ENCODE measurements around the gene TMEM115.

TMEM115 gene

GRCh38 chr3:50374363-50375257 is 15.3 kb upstream of the TMEM115 start:
- TF ChIP-seq CTCF (IDR thresholded peaks at IDR 0.05; ENCODE audit: low read depth, low read length) (no peak), MYC (IDR thresholded peaks at IDR 0.05; ENCODE audit: low read depth, low read length) (no peak)
- H3K4me3 ChIP-seq (ENCODE audit: low read depth, low read length): no peak overlapping the region
- DNase-seq (ENCODE audit: low read depth): no peak

GRCh38 chr3:50373146-50374051 is 14.1 kb upstream of the TMEM115 start:
- no peak for DNase-seq (ENCODE audit: low read depth)
- H3K4me3 ChIP-seq (ENCODE audit: low read depth, low read length): no peak overlapping the region
- TF ChIP-seq CTCF (IDR thresholded peaks at IDR 0.05; ENCODE audit: low read depth, low read length) (no peak), MYC (IDR thresholded peaks at IDR 0.05; ENCODE audit: low read depth, low read length) (no peak), POLR2A (IDR thresholded peaks at IDR 0.05; ENCODE audit: extremely low read depth, insufficient read length) (no peak), MAX (IDR thresholded peaks at IDR 0.05; ENCODE audit: low read depth, low read length) (no peak)

- H3K4me3 ChIP-seq (ENCODE audit: low read depth, low read length): no peak overlapping the region
- TF ChIP-seq MAX (IDR thresholded peaks at IDR 0.05; ENCODE audit: low read depth, low read length) (no peak), CTCF (IDR thresholded peaks at IDR 0.05; ENCODE audit: low read depth, low read length) (no peak), POLR2A (IDR thresholded peaks at IDR 0.05; ENCODE audit: extremely low read depth, insufficient read length) (no peak), MYC (IDR thresholded peaks at IDR 0.05; ENCODE audit: low read depth, low read length) (no peak)
- no peak for DNase-seq (ENCODE audit: low read depth)
These were observed 13.0 kb upstream of the TMEM115 start for GRCh38 chr3:50372349-50372748.

GRCh38 chr3:50371133-50371685 is 11.9 kb upstream of the TMEM115 start:
- DNase-seq (ENCODE audit: low read depth): no peak
- TF ChIP-seq MAX (IDR thresholded peaks at IDR 0.05; ENCODE audit: low read depth, low read length): no peak
- no peak for TF ChIP-seq POLR2A (IDR thresholded peaks at IDR 0.05; ENCODE audit: extremely low read depth, insufficient read length)
- no peak for TF ChIP-seq CTCF (IDR thresholded peaks at IDR 0.05; ENCODE audit: low read depth, low read length)
- no peak for TF ChIP-seq MYC (IDR thresholded peaks at IDR 0.05; ENCODE audit: low read depth, low read length)
- H3K4me3 ChIP-seq (ENCODE audit: low read depth, low read length): no peak overlapping the region

- peak; percentile 54 for DNase-seq (ENCODE audit: low read depth)
- H3K4me3 ChIP-seq (ENCODE audit: low read depth, low read length): no peak overlapping the region
- no peak for TF ChIP-seq CTCF (IDR thresholded peaks at IDR 0.05; ENCODE audit: low read depth, low read length)
- no peak for TF ChIP-seq MAX (IDR thresholded peaks at IDR 0.05; ENCODE audit: low read depth, low read length)
- no peak for TF ChIP-seq MYC (IDR thresholded peaks at IDR 0.05; ENCODE audit: low read depth, low read length)
- TF ChIP-seq POLR2A (IDR thresholded peaks at IDR 0.05; ENCODE audit: extremely low read depth, insufficient read length): no peak
These were observed 11.3 kb upstream of the TMEM115 start for GRCh38 chr3:50370594-50370993.

Measured in NB4 (cell line).